Stimulated activated CD4-positive, alpha-beta T cell treated with anti-CD3 and anti-CD28 coated beads, Interleukin-12 subunit alpha, Interleukin-12 subunit beta, amount 100 ng/mL, for 4 hours (primary cell): ENCODE results near the gene CACNB4.
"Not testable (repeated sequence)": the region's sequence is repeated elsewhere in the genome, so short reads cannot be mapped to it uniquely, and the experiment has no call there.

ENCODE experiments used
- DNase-seq: peaks from one replicate; pipeline ENCODE4 v3.0.0-alpha.2; 2020

CACNB4 gene

GRCh38 chr2:152098496-152099366 is at the start of gene CACNB4:
Gene CACNB4, minus strand, starts transcription at chr2:152099044.
- no peak for DNase-seq

GRCh38 chr2:152134488-152135280 is 35.8 kb upstream of the CACNB4 start:
- no peak for DNase-seq

DNA sequence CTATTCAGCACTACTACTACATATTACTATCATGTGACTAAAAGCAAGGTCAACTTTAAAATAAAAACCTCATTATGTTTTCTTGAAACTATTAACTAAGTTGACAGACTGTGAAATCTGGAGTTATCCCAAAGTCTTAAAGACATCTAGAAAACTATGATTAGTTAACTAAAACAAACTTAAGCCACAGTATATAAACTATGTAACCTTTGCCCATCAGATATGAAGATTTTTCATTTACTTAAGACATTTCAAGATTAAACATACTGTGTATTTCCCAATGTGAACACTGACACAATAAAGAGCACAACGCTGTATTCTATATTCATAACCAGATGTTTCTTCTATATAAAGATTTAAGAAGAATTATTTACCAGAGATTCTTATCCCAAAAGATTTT is 33.5 kb upstream of the CACNB4 start:
- no peak for DNase-seq

- DNase-seq: no peak
Measured at GRCh38 chr2:152127628-152128027, 28.8 kb upstream of the CACNB4 start.

DNA sequence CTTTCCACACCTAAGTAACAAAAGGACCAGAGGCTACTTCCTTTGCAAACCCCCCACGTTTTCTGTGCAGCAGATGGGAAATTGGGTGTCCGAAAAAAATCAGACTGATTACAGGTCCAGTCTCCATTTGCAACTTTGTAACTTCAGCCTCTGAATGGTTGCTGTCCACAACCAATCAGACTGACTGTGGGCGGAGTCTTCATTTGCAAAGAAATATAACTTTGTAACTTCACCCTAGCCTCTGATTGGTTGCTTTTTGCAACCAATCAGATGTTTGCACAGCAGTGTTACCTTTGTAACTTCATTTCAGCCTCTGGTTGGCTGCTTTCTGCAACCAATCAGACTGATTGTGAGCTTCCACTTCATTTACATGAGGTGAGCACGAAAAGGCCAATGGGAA is 27.8 kb upstream of the CACNB4 start:
- DNase-seq: no peak

DNA sequence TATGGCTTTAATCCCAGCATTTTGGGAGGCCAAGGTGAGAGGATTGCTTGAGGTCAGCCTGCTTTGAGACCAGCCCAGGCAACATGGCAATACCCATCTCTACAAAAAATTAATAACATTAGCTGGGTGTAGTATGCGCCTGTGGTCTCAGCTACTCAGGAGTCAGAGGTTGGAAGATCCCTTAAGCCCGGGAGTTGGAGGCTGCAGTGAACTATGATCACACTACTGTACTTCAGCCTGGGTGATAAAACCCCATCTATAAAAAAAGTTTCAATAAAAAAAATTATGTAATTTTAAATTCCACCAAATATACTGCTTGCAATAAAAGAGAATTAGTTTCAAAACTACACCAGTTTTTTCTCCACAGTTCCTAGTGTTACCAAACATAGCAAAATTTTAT is 23.3 kb upstream of the CACNB4 start:
- no peak for DNase-seq

GRCh38 chr2:152120430-152120829 is 21.6 kb upstream of the CACNB4 start:
- no peak for DNase-seq

GRCh38 chr2:152115952-152116351 is 17.1 kb upstream of the CACNB4 start:
- DNase-seq: no peak

GRCh38 chr2:152114366-152114765 is 15.5 kb upstream of the CACNB4 start:
- no peak for DNase-seq

- DNase-seq: not testable (repeated sequence)
Measured at GRCh38 chr2:152107140-152107539, 8.3 kb upstream of the CACNB4 start.

DNA sequence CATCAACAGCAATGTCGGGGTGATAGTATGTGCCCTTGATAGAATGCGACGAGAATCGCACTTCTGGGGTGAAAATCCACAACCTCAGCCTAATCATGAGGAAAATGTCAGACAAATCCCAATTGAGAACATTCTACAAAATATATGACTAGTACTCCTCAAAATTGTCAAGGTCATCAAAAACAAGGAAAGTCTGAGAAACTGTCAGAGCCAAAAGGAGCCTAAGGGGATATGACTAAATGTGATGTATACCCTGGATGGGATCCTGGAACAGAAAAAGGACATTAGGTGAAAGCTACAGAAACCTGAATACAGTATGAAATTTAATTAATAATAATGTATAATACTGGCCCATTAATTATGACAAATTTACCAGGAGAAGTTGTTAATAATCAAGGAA is 7.6 kb upstream of the CACNB4 start:
- DNase-seq: no peak

DNA sequence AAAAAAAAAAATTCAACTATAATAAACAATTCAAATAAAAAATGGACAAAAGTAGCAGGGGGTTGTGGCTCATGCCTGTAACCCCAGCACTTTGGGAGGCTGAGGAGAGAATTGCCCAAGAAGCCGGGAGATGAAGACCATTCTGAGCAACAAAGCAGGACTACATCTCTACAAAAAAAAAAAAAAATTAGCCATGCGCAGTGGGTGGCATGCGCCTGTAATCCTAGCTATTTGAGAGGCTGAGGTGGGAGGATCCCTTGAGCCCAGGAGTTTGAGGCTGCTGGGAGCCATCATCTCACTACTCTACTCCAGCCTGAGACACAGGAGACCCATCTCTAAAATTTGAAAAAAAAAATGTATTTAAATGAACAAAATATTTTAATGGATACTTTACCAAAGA is 4.4 kb upstream of the CACNB4 start:
- DNase-seq: no peak

DNA sequence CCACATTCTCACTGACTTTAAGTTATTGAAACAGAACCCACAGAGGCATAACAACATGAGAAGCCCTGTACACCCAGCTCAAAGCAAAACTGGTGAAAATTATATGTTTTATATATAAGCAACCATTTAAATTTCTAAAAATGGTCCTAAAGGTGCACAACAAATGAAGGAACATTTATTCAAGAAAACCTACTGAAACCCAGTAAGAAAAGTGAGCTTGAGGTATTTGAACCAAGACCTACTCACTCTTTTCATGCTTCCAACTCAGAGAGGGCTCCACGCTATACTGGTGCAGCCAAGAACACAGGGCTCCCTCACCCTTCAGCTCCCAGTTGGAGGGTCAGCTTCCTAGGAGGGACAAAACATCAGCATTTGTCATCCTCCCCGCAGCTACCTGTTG is 2.1 kb upstream of the CACNB4 start:
- DNase-seq: no peak

GRCh38 chr2:152099367-152100050 is 665 bp upstream of the CACNB4 start:
- no peak for DNase-seq

DNA sequence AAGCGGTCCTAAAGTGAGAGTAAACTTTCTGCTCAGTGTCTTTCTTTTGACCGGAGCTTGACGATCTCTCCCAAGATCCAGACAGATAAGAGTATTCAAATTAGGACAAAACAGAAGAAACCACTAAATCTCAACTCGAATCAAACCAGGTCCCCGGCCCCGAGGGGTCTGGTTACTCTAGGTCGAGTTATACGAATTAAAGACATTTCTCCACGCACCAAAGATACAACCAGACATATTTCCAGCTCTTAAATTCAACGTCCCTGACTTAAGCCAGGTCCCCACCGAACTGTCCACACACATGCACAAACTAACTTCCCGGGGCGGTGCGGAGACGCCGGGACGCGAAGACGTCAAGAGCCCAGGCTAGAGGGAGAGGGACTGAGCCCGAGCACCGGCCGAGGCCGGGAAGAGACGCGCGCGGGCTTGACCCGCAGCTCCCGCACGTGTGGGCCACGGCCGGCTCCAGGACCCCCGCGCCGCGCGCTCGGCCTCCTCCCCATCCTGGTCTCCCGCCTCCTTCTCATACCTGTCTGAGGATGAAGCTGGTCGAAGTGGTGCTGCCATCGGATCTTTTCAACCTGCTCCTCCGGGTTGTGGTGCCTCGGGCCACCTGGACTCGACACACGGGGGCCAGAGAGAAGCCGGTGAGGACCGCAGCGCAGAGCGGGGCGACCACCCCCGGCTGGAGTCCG is 896 bp downstream of the CACNB4 start:
- no peak for DNase-seq

- DNase-seq: no peak
Measured at GRCh38 chr2:152097290-152097800, 1.5 kb downstream of the CACNB4 start.

DNA sequence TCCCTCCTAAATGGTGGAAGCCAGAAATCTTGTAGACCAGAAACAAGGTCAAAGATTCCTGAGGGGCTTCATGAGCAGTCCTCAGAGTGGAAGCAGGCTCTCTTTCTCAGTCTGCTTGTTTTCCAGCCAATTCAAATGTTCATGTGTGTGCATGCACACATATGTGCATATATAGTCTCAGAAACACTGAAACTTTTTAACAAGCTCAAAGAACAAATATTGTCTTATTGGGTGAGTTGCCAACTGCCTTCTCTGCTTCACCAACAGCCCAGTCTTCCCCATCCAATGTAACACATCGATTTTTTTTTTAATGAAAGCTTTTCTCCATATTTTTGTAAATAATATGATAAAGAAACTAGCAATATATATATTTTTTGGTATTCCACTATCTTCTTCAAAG is 3.7 kb downstream of the CACNB4 start:
- DNase-seq: no peak

DNA sequence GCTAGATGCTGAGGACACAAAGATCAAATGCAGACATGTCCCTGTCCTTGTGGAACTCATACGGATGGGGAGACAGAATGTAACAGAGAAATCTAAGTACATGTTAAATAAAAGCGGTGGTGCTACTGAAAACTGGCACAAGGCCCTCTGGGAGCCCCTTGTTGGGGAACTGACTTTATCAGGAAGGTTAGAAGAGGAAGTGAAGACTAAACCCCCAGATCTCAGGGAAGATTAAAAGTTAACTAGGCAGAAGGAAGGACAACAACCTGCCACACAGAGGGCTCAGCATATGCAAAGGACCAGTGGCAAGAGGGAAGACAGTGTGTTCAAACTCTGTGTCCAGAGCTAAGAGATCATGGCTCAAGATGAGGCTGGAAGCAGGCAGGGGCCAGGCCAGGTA is 4.8 kb downstream of the CACNB4 start:
- no peak for DNase-seq

GRCh38 chr2:152093464-152093863 is 5.4 kb downstream of the CACNB4 start:
- DNase-seq: no peak

DNA sequence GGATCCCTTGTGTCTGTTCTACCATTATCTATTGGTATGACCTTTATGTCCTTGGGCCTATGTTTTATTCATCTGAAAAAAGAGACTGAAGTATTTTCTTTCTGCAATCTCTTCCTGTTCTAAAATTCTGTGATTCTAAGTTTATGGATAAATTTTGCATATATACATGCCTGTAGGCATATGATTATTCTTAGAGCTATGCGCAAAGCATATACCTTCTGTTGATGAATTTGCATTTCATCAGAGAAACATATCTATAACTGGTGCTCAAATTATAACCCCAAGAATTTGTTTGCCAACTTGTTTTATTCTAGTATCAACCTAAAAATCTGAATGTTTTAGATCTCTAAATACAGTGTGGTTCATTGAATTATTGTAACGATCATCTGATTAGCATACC is 6.7 kb downstream of the CACNB4 start:
- no peak for DNase-seq

GRCh38 chr2:152090726-152091125 is 8.1 kb downstream of the CACNB4 start:
- not testable (repeated sequence) for DNase-seq

DNA sequence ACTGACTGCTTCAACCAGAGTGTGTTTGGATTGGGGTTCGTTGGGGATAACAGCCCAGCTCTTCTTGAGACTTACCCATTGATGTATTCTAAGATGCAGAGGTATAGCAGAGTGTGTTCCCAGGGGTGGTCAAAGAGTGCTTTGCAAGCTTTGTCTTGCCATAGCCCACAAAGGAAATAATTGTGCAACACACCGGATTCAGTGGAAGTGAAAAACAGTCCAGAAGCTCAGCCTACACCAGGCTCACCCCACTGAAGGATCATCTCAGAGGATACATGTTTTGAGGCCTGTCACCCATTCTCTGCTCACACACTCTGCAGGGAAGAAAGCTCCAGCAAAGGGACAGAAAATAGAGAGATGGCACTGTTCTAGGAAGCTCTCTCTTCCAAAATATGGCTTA is 9.6 kb downstream of the CACNB4 start:
- no peak for DNase-seq

GRCh38 chr2:152088006-152088405 is 10.8 kb downstream of the CACNB4 start:
- DNase-seq: no peak
